Measurements from ENCODE around the gene OPN4. TPM values are rescaled to one million over a fixed set of nuclear protein-coding genes. Genes with fewer than 3 reads are reported as not detected.

The OPN4 gene
- polyA plus RNA-seq, 2 of the 4 experiments (the other 2 are of a cell fraction), result not detected

DNA sequence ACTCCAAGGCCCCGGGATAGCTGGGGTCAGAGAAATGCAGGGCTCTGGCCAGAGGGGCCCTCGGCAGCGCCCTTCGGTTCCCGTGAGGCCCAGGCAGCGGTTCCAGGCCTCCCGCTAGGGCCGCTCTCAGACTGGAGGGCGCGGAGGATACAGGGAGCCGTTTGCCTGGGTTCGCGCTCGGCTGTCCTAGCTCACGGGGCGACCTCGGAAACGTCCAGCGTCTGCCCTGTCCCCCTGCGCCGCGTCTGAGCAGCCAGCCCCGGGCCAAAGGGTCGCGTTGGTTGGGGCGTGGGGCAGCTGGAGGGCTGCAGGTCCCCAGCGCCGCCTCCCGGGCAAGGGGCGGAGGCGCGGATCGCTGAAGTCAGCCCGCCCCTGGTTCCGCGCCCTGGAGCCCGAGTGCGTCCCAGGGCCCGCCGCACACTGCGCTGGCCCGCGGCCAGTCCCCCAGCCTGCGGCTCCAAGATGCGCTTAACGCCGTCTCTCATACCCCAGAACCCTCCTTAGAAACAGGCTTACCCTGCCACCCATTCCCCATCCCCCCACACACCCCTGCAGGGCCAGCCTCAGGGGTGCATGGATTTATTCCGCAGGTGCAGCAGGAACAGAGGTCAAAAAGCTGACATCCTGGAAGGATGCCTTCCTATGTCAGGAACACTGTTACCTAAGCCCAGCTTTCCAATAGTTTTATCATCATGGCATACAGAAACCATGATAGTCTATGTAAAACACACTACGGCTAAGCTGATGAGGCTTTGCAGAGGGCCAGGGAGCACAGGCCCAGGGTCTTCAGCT lies 22.1 kb upstream of the OPN4 start (continued):
- TF ChIP-seq, protein P1, sequence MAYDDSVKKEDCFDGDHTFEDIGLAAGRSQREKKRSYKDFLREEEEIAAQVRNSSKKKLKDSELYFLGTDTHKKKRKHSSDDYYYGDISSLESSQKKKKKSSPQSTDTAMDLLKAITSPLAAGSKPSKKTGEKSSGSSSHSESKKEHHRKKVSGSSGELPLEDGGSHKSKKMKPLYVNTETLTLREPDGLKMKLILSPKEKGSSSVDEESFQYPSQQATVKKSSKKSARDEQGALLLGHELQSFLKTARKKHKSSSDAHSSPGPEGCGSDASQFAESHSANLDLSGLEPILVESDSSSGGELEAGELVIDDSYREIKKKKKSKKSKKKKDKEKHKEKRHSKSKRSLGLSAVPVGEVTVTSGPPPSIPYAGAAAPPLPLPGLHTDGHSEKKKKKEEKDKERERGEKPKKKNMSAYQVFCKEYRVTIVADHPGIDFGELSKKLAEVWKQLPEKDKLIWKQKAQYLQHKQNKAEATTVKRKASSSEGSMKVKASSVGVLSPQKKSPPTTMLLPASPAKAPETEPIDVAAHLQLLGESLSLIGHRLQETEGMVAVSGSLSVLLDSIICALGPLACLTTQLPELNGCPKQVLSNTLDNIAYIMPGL (CRISPR knock-in tag; IDR thresholded peaks at IDR 0.05; ENCODE audit: borderline replicate concordance), result no peak
- no peak for TF ChIP-seq RFX5 (IDR thresholded peaks at IDR 0.05)
- no peak for TF ChIP-seq KDM1A (IDR thresholded peaks at IDR 0.05; ENCODE audit: low read depth)
- TF ChIP-seq SMC3 (IDR thresholded peaks at IDR 0.05), result no peak
- no peak for TF ChIP-seq EHMT2 (IDR thresholded peaks at IDR 0.05; ENCODE audit: low read depth)
- TF ChIP-seq EP300 (IDR thresholded peaks at IDR 0.05), result no peak
- TF ChIP-seq, protein P2, sequence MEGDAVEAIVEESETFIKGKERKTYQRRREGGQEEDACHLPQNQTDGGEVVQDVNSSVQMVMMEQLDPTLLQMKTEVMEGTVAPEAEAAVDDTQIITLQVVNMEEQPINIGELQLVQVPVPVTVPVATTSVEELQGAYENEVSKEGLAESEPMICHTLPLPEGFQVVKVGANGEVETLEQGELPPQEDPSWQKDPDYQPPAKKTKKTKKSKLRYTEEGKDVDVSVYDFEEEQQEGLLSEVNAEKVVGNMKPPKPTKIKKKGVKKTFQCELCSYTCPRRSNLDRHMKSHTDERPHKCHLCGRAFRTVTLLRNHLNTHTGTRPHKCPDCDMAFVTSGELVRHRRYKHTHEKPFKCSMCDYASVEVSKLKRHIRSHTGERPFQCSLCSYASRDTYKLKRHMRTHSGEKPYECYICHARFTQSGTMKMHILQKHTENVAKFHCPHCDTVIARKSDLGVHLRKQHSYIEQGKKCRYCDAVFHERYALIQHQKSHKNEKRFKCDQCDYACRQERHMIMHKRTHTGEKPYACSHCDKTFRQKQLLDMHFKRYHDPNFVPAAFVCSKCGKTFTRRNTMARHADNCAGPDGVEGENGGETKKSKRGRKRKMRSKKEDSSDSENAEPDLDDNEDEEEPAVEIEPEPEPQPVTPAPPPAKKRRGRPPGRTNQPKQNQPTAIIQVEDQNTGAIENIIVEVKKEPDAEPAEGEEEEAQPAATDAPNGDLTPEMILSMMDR (IDR thresholded peaks at IDR 0.05), result no peak
- TF ChIP-seq HOXB5 (CRISPR knock-in tag; IDR thresholded peaks at IDR 0.05), result no peak
- TF ChIP-seq MYC (IDR thresholded peaks at IDR 0.05; ENCODE audit: borderline replicate concordance, low read length), result no peak

DNA sequence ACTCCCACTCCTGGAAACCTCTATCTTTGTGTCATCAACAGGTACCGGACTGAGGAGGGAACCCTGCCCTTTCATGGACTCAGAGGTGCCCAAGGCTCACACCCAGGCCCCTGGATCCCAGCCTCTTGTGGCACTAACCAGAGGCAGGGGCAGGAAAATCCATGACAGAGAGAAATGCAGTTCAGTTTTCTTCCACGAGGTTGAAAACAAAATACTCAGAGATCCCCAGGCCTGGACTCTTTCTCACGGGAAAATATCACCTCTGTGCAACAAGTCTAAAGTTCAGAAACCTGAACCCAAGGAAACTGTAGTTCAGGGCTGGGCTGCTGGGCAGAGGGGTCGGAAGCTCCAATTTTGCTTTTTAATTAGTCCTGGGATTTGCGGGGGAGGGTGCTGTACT lies 21.4 kb upstream of the OPN4 start:
- CTCF ChIA-PET, result interaction anchor here (1.3 to 3.3 kb wide), 3 partner anchors 12 to 233 kb away, joined by 4 to 10 read pairs (median 4); no protein-coding TSS in a partner anchor
- Histone ChIP-seq H3K4me1 (0 out of 3 replicates have a peak, but pooled peaks cover 4% of the 10 kb centered on the region), H3K4me2 (no peak overlapping the region), H3K9me3 (no peaks in the 10 kb centered on the region), H3K27ac (no peak overlapping the region), H3K4me3 (no peak overlapping the region)
- 54% methylated on average over 5 of the region's 5 CpGs for WGBS (ENCODE audit: missing lambda C conversion rate)
- FAIRE-seq (no peak), ATAC-seq (peak; percentile 54 to 76; a peak in 4 of 6 replicates), DNase-seq (ENCODE audit: low read depth in 1 of 2, low spot score in 1 of 2) (no peak)
- POLR2A ChIA-PET, result no interaction called here
- TF ChIP-seq FOSB (CRISPR knock-in tag; IDR thresholded peaks at IDR 0.05) (no peak), RAD21 (conservative IDR thresholded peaks at IDR 0.05 in 1 of 2, IDR thresholded peaks at IDR 0.05 in 1 of 2) (no peak), CHD2 (IDR thresholded peaks at IDR 0.05; ENCODE audit: low read length, partially characterized antibody) (no peak), HOXA7 (CRISPR knock-in tag; IDR thresholded peaks at IDR 0.05) (no peak), TP53 (CRISPR knock-in tag; IDR thresholded peaks at IDR 0.05) (no peak), RCOR1 (IDR thresholded peaks at IDR 0.05; ENCODE audit: low read depth, low read length) (no peak), FOXS1 (CRISPR knock-in tag; IDR thresholded peaks at IDR 0.05) (no peak), PHF8 (IDR thresholded peaks at IDR 0.05; ENCODE audit: borderline replicate concordance, low read depth) (no peak), NR3C1 (IDR thresholded peaks at IDR 0.05) (no peak), HOXB5 (CRISPR knock-in tag; IDR thresholded peaks at IDR 0.05) (no peak), JUN (IDR thresholded peaks at IDR 0.05) (no peak), BHLHE40 (IDR thresholded peaks at IDR 0.05; ENCODE audit: low read depth, low read length) (no peak), TFCP2L1 (CRISPR knock-in tag; IDR thresholded peaks at IDR 0.05) (no peak), POLR2AphosphoS2 (conservative IDR thresholded peaks at IDR 0.05; ENCODE audit: low read length) (no peak), EP300 (IDR thresholded peaks at IDR 0.05) (no peak)
- TF ChIP-seq, protein P3, sequence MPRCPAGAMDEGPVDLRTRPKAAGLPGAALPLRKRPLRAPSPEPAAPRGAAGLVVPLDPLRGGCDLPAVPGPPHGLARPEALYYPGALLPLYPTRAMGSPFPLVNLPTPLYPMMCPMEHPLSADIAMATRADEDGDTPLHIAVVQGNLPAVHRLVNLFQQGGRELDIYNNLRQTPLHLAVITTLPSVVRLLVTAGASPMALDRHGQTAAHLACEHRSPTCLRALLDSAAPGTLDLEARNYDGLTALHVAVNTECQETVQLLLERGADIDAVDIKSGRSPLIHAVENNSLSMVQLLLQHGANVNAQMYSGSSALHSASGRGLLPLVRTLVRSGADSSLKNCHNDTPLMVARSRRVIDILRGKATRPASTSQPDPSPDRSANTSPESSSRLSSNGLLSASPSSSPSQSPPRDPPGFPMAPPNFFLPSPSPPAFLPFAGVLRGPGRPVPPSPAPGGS (IDR thresholded peaks at IDR 0.05), result no peak
- TF ChIP-seq, protein P4, sequence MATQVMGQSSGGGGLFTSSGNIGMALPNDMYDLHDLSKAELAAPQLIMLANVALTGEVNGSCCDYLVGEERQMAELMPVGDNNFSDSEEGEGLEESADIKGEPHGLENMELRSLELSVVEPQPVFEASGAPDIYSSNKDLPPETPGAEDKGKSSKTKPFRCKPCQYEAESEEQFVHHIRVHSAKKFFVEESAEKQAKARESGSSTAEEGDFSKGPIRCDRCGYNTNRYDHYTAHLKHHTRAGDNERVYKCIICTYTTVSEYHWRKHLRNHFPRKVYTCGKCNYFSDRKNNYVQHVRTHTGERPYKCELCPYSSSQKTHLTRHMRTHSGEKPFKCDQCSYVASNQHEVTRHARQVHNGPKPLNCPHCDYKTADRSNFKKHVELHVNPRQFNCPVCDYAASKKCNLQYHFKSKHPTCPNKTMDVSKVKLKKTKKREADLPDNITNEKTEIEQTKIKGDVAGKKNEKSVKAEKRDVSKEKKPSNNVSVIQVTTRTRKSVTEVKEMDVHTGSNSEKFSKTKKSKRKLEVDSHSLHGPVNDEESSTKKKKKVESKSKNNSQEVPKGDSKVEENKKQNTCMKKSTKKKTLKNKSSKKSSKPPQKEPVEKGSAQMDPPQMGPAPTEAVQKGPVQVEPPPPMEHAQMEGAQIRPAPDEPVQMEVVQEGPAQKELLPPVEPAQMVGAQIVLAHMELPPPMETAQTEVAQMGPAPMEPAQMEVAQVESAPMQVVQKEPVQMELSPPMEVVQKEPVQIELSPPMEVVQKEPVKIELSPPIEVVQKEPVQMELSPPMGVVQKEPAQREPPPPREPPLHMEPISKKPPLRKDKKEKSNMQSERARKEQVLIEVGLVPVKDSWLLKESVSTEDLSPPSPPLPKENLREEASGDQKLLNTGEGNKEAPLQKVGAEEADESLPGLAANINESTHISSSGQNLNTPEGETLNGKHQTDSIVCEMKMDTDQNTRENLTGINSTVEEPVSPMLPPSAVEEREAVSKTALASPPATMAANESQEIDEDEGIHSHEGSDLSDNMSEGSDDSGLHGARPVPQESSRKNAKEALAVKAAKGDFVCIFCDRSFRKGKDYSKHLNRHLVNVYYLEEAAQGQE (IDR thresholded peaks at IDR 0.05), result no peak
- TF ChIP-seq, protein P5, sequence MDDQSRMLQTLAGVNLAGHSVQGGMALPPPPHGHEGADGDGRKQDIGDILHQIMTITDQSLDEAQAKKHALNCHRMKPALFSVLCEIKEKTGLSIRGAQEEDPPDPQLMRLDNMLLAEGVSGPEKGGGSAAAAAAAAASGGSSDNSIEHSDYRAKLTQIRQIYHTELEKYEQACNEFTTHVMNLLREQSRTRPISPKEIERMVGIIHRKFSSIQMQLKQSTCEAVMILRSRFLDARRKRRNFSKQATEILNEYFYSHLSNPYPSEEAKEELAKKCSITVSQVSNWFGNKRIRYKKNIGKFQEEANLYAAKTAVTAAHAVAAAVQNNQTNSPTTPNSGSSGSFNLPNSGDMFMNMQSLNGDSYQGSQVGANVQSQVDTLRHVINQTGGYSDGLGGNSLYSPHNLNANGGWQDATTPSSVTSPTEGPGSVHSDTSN (IDR thresholded peaks at IDR 0.05), result no peak
- TF ChIP-seq, protein P2 (IDR thresholded peaks at IDR 0.05), result no peak

Measured in A549 (cell line).